HPDE6-E6E7 (cell line): ENCODE data around the gene GRM7.

Experiments used
- DNase-seq: peaks from one replicate; pipeline ENCODE4 v3.0.0; 2011; ENCODE audit warnings: missing footprints; ENCODE audit errors: extremely low spot score

The GRM7 gene

DNA sequence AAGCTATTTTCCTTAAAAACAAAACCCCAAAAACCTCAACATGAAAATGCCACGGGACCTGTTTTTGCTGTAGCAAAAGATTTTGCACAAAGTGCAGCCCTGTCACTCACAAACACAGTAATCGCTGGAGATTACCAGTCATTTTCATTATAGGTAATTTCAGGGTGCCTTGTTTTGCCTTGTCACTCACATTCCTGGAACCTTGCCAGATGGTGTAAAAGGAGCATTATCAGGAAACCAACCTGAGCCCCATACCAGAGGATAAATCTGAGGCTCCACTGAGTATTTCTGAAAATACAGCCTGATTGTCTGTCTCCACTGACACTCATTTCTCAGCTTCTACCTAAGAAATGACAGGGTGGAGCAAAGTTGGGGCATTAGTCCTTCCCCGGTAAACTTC, 849.4 kb downstream of the GRM7 start:
- no peak for DNase-seq

DNA sequence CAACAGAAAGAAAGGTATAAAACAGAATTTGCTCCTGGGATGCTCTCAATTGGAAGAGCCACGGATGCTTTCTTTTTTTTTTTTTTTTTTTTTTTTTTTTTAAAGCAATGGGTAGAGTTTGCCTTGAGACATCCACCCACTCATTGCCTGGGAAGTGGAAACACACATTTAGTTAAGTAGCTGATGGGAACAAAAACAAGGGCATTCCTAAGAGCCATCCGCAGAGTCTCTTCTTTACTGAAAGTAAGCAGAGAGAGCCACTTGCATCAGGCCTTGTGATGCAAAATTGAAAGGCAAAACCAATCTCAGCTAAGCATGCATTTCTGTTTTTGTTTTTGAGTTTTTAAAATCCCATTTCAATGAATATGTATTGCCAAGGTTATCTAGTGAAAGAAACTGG, 852.8 kb downstream of the GRM7 start:
- DNase-seq: no peak

DNA sequence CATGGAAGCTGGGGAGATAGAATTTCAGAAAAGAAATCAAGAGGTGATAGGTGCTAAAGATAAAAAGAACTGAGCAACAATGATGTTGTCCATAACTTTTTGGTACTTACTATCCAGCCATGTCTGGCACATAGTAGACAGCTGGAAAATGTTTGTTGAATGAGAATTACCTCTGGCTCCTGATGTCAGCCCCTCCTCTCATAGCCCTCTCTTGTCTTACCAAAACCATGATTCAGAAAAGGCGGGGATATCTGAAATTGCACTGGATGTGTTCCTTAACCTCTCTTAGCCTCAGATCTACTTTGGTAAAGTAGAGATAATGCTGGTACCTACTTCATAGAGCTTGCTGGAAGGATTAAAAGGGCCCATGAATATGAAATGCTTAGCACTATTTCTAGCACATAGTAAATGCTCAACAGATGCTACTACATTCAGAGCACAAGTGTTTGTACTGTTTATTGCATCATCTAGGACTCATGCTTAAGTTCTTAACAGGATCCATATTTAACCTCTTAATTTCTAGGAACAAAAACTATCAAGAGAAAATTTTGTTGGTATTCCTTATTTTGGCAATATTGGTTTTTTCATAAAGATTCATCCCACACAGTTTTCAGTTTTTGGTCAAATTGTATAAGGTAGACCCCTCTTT, 859.9 kb downstream of the GRM7 start:
- DNase-seq: no peak

DNA sequence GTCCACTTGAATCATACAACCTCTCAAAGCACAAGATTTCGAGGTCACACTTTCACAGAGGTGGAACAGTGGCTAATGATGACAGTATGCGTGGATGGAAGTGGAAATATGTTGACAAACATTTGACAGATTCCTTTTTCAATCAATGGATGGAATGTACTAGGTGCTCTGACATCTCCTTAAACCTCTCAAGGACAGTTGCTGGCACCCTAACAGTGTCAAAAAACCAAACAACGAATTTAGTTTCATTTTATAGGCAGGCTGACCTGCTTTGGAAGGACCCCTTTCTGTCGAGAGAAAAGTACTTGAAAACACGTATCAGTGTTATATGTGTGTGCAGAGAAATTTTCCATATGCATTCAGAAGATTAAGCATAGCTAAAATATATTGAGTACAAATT, 861.0 kb downstream of the GRM7 start:
- DNase-seq: no peak

DNA sequence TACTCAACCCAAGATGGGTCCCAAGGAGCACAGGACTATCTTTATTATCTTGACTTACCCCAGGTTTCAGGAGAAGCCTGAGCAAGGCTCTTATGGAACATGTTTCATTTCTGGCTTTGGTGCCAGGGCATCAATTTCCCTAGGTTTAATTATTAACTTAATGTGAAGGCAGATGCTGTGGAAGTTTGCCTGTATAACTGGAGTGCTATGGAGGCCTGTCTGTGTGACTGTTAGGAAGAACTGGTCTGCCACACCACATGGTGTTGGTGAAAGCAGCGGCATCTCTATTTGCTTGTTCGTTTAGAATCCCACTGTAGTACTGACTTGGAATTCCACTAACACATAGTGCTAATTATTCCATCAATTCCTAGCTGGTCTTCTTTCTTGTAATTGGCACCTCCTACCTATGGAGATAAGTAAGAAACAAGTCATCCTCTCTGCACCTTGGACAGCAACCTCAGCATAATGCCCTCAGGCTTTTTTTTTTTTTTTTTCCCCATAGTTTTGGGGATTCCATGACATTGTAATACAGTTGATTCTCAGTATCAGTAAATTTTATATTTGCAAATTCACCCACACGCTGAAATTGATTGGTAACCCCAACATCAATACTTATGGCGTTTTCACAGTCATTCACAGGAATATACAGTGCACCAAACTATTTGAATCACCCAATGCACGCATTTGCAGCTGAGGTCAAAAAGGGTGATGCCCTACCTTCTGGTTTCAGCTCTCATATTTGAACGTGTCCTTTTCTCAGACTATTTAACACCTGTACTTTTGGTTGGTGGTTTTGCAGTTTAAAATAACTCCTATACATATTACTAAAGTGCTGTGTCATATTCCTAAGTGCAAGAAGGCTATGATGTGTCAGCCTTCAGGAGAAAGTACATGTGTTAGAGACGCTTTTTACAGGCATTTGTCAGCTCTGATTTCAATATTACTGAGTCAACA, 867.9 kb downstream of the GRM7 start:
- no peak for DNase-seq

DNA sequence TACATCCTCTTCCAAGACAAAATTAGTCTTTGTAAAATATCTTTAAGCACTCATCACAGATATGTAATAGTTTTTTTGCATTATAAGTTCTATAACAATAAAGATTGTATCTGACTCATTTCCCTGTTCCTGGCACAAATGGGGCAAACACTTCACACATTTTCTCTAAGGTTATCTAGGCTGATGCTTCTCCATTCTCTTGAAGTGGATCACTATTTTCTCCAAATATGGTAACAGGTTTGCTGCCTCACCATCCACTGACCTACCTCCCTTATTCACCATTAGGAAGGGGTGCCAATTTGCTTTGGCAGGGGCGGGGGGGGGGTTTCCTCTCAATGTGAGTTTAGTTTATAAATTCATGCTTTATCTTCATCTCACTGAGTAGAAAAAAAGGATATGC, 873.0 kb downstream of the GRM7 start:
- no peak for DNase-seq

DNA sequence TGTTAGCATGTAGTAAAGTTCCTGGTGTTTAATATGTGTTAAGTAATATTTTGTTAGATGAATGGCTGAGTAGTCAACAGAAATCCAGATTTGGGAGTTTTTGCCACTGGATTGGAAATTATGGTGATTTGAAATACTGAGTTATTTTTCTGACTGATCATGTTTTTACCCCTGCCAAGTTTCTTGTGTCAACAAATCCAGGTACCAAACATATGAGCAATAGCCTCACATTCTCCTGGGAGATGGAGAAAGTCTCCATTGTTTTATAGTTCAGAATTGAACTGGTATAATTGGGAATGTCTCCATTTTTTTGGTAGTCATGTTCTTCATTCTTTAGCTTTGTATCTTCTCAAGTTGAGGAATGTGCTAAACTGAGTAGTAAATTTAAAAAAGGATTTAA, 873.5 kb downstream of the GRM7 start:
- DNase-seq: no peak

GRCh38 chr3:7737263-7737662, 876.3 kb downstream of the GRM7 start:
- DNase-seq: no peak

DNA sequence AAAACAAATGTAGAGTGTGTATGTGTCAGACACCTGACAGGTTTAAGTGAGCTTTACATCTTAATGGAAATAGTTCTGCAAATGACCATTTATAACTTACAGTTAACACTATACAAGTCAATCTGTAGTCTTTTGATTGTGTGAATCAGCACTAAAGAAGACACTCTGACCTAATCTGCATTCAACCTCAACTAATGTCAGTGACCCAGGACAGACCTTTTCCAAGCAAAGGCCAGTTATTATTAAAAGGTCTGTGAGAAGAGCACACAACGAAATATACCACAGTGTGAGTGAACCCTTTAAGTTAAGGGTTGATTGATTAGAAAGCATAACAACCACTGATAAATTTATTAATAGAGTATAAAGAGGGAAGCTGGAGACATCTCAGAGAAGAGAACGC, 878.8 kb downstream of the GRM7 start:
- DNase-seq: no peak

- no peak for DNase-seq
Observed at GRCh38 chr3:7740458-7740857, 879.5 kb downstream of the GRM7 start.

DNA sequence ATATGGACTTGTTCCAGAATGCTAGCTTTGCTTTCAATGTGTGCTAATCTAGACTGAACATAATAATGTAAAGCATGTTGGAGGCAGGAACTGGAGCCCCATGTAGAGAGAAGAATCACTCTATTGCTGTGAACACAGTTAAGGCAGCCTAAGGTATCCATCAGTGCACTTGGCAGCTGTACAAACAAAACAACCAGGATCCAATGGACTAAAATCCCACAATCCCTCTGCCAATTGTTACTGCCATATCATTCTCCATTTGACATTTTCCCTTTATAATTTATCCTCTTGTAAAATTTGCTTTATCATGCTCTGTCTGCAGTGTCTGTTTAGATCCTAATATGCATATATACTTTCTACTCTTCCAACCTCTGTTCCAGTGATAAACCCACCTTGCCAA, 883.9 kb downstream of the GRM7 start:
- no peak for DNase-seq

GRCh38 chr3:7745711-7746110, 884.8 kb downstream of the GRM7 start:
- DNase-seq: no peak

GRCh38 chr3:7749931-7750695, 889.2 kb downstream of the GRM7 start:
- no peak for DNase-seq

DNA sequence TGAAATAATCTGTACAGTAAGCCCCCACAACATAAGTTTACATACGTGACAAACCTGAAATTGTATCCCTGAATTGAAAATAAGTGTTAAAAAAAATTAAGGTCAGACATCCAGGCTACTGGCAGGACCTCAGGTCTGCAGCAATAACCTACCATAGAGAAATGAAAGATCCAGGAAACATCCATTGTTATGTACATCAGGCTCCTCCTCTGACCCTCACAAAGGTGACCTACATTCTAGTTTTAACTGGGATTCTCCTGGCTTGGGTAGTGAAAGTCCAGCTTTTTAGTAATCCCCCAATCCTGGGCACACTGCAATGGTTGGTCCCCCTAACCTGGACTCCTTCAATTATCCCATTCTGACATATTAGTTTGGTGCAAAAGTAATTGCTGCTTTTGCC, 891.1 kb downstream of the GRM7 start:
- no peak for DNase-seq

DNA sequence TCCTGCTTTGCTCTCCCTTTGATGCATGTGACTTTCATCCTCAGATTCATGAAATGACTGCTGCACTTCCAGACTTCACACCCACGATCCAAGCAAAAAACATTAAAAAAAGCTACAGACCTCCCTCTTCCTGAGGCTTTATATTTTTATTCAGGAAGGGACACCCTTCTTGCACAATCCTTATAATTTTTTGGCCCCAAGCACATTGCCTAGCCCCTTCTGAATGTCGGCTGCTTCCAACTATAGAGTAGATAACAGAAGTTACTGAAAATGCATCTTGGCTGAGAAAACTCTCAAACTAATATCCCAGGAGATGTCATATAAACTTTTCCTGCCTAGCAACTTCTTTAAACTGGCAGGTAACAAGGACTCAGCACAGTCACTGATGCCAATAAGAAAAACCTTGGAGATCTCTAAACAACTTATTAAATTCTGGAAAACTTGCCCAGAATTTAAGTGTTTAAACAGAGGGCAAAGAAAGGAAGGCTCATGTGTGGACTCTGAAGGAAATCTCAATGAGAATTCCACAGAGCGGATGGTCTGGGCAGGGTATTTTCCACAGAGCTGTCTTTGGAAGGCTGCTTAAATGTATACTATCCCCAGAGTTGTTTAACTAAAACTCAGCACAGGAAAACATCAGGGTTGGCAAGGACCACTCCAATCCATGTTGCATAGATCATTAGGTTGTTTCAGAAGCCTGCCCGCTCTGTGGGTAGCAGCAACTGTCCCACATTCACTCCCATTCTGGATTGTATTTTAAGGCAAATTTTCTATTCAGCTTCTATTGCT, 893.9 kb downstream of the GRM7 start:
- DNase-seq: no peak

DNA sequence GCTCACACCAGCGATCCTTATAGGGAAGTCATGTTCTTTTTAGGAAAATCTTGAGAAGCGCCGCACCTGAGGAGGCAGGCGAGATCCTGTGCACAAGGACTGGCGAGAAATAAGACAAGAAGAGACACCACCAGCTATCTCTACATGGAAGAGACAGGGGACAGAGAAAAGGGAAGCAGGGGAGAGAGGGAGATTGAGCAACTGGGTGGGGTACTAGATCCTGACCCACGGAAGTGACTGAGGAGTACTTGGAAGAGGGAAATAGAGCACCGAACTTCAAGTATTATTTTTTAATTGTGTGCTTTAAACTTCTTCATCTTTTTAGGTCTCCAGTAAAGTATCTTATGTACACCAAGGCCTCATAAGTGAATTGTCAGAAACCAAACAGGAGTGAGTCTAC, 898.7 kb downstream of the GRM7 start:
- no peak for DNase-seq

DNA sequence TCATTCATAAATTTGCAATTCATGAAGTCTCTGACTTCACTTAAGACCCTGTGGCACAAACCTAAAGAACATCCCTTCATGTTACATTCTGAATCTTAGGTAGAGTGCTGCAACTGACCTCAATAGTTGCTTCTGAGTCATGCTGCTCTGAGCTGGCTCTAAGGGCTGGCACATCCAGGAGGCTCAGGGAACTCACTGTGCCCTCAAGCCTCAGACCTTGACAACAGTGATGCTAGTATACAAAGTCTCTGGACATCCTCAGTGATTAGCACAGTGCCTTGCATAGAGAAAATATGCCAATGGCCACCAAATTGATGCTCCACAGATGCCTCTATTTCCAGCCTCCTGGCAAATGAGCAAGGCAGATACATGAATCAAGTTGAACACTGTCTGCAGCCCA, 899.8 kb downstream of the GRM7 start:
- DNase-seq: no peak

GRCh38 chr3:7764115-7764514, 903.2 kb downstream of the GRM7 start:
- DNase-seq: no peak

GRCh38 chr3:7766530-7766929, 905.6 kb downstream of the GRM7 start:
- no peak for DNase-seq

DNA sequence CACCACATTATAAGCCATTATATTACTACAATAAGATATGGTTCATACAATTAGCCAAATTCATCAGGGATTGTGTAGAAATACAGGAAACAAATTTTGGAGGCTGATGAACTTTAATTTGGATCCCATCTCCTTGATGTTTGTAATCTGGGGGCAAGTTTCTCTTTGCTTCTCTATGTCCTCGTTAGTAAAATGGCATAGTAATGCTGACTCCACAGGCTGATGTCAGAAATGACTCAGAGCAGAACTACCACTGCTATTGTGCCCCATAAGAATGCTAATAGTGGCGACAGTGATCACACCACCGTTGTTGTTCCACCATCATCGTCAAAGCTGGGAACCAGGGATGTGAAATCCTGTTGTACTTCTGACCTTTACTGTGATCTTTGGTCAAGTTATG, 918.4 kb downstream of the GRM7 start:
- no peak for DNase-seq

GRCh38 chr3:7781395-7781794, 920.5 kb downstream of the GRM7 start:
- no peak for DNase-seq
